Activated B cell treated with CpG ODN at 0.5 μM for 24 hours (primary cell): Measurements from ENCODE around the gene KIRREL3. TPM values are rescaled to one million over a fixed set of nuclear protein-coding genes. Genes with fewer than 3 reads are reported as not detected.

ENCODE experiments used
- ATAC-seq: fragments of 200-7000 bp; cut with Tn5 transposase; one replicate; pipeline ENCODE4 v1.10.0; 2021; ENCODE audit warnings: low read depth, mild to moderate bottlenecking, moderate library complexity
- CTCF ChIA-PET: fragments of 350-600 bp; sonication (Branson Sonifier 250); formaldehyde crosslinking; loops from one replicate; lab custom pipeline; 2021; ENCODE audit warnings: antibody characterized with exemption; lab: Charles Lee
- POLR2A ChIA-PET: fragments of 350-600 bp; sonication (Branson Sonifier 250); formaldehyde crosslinking; loops from one replicate; lab custom pipeline; 2021; ENCODE audit warnings: antibody characterized with exemption; lab: Charles Lee
- DNase-seq: peaks from one replicate; pipeline ENCODE4 v3.0.0; 2022
- H3K27ac Mint-ChIP-seq: one replicate; pipeline ENCODE4 v1.8.0; 2020; ENCODE audit warnings: mixed read lengths
- H3K27me3 Mint-ChIP-seq: one replicate; pipeline ENCODE4 v1.8.0; 2021; ENCODE audit warnings: mixed read lengths
- H3K36me3 Mint-ChIP-seq: one replicate; pipeline ENCODE4 v1.8.0; 2021; ENCODE audit warnings: low read depth, mixed read lengths
- H3K4me1 Mint-ChIP-seq: one replicate; pipeline ENCODE4 v1.8.0; 2021; ENCODE audit warnings: mixed read lengths
- H3K4me3 Mint-ChIP-seq: one replicate; pipeline ENCODE4 v1.8.0; 2020; ENCODE audit warnings: mild to moderate bottlenecking, mixed read lengths
- H3K9me3 Mint-ChIP-seq: one replicate; pipeline ENCODE4 v1.8.0; 2020; ENCODE audit warnings: mixed read lengths
- CTCF ChIP-seq: fragments of 200-600 bp; IDR thresholded peaks from one replicate; pipeline ENCODE4 v1.8.0; 2022; ENCODE audit warnings: antibody characterized with exemption, mild to moderate bottlenecking
- intact Hi-C: fragments of 100-400 bp; cut with micrococcal nuclease; formaldehyde crosslinking; loops from one replicate; pipeline ENCODE4 v1.15.1; 2024
- total RNA-seq: library from RNA; stranded (reverse); gene quantifications from 2 replicates; pipeline ENCODE4 v1.2.3, GENCODE V29; 2022

Gene KIRREL3
- total RNA-seq, 1 donor from 2014 or later = not detected

DNA sequence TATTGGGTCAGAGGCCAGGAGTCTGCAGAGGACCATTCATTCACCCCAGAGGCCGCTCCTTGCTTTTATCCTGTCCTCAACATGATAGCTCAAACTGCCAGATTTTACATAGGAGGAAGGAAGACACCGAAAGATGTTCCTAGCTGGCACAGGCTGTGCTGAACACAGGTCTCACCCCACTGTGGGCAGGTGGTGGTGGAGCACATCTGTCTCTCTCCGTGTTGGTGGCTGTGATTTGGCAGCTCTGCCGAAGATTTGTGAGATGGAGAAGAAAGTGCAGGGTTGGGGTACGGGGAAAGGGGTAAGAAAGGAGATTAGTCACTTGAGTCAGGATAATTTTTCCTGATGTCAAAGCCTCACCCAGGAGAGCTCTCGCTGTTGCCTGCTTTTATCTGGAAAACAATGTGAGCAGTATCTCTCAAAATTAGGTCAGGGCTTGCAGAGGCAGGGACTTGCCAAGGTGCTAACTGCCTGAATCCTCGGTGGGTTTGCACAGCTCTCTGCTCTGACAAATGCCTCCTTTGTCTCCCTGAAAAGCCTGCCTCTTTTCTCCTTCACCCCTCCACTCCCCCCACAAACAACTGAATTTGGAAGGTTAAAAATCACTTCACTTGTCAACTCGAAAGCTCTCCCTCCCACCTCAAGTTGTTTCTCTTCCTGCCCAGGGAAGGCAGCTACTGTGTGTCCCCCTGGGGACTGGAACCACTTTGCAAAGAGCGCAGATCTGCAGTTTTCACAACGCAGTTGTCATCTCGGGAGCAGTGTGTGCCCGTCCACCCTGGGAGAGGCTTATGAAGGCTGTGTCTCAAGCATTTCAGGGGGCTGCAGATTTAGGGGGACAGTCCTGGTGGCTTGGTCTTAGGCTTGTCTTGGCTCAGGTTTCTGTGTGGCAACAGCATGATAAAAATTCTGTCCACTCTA, 345.4 kb downstream of the KIRREL3 start:
- intact Hi-C loops = no loop called here
- POLR2A ChIA-PET = no interaction called here
- H3K27ac Mint-ChIP-seq = no peak overlapping the region
- DNase-seq = no peak
- TF ChIP-seq CTCF = no peak
- no peaks in the 10 kb centered on the region for H3K4me1 Mint-ChIP-seq
- no peak for ATAC-seq
- no peaks in the 10 kb centered on the region for H3K36me3 Mint-ChIP-seq
- no peak overlapping the region for H3K4me3 Mint-ChIP-seq
- no peaks in the 10 kb centered on the region for H3K9me3 Mint-ChIP-seq
- peaks cover 9% of the 10 kb centered on the region for H3K27me3 Mint-ChIP-seq
- CTCF ChIA-PET = no interaction called here

- H3K27ac Mint-ChIP-seq = no peak overlapping the region
- ATAC-seq = no peak
- H3K4me3 Mint-ChIP-seq = no peak overlapping the region
- no peaks in the 10 kb centered on the region for H3K36me3 Mint-ChIP-seq
- no peaks in the 10 kb centered on the region for H3K4me1 Mint-ChIP-seq
- POLR2A ChIA-PET = no interaction called here
- no peak for DNase-seq
- intact Hi-C loops = no loop called here
- no peak for TF ChIP-seq CTCF
- peaks cover 9% of the 10 kb centered on the region for H3K27me3 Mint-ChIP-seq
- CTCF ChIA-PET = no interaction called here
- no peaks in the 10 kb centered on the region for H3K9me3 Mint-ChIP-seq
These were observed 347.5 kb downstream of the KIRREL3 start for GRCh38 chr11:126653040-126653439.

DNA sequence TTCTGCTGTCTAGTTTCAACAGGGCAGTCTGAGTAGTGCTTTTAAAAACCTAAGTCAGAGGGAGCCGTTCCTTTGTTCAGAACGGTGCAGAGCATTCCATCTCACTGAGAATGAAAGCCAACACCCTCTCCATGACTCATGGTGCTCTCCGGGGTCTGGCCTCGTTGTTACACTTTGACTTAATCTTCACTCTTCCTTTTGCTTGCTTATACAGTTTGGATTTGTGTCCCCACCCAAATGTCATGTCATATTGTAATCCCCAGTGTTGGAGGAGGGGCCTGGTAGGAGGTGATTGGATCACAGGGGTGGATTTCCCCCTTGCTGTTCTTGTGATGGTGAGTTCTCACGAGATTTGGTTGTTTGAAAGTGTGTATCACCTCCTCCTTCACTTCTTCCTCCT, 352.8 kb downstream of the KIRREL3 start:
- CTCF ChIA-PET = no interaction called here
- POLR2A ChIA-PET = no interaction called here
- ATAC-seq (no peak), DNase-seq (no peak)
- TF ChIP-seq CTCF = no peak
- no peaks in the 10 kb centered on the region for H3K36me3 Mint-ChIP-seq
- H3K4me3 Mint-ChIP-seq = no peak overlapping the region
- H3K9me3 Mint-ChIP-seq = no peaks in the 10 kb centered on the region
- H3K27me3 Mint-ChIP-seq = no peaks in the 10 kb centered on the region
- intact Hi-C loops = no loop called here
- no peaks in the 10 kb centered on the region for H3K4me1 Mint-ChIP-seq
- H3K27ac Mint-ChIP-seq = no peak overlapping the region

DNA sequence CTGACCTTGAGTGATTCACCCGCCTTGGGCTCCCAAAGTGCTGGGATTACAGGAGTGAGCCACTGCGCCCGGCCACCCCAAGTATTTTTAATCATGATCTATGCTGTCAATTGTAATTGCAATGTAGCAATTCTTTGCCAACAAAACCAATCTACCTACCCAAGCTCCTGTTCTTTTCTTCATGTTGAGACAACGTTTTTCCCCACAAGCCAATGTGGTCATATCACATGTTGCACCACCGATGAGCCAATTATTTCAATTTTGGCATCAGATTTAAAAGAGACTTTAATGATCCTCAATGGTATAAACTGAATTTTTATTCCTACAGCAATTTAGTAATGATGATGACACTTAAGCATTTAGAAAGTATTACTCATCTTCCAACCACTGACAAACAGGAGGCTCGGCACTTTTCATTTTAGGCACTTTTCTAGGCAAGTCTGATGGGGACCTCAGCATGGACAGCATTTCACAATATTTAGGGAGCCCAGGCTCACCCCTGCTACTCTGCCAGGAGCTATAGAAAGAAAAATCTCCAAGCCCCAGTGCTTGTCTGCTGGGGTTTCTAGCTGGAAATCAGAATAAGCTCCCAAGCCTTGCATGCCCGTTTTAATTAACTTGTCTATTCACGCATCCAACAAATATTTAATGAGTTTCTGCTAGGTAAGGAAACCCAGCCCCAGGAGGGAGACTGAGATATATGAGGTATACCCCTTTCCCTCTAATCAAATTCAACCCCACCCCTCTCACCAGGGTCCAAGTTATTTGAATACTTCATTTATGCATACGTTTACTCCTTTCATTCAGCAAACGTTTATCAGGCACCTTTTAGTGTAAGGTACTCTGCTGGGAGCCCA, 353.6 kb downstream of the KIRREL3 start:
- no peak overlapping the region for H3K27ac Mint-ChIP-seq
- no peak for ATAC-seq
- no peaks in the 10 kb centered on the region for H3K9me3 Mint-ChIP-seq

More for the DNA sequence above, 353.6 kb downstream of the KIRREL3 start:
- H3K4me3 Mint-ChIP-seq = no peak overlapping the region
- H3K36me3 Mint-ChIP-seq = no peaks in the 10 kb centered on the region
- H3K27me3 Mint-ChIP-seq = no peaks in the 10 kb centered on the region
- DNase-seq = no peak
- intact Hi-C loops = no loop called here
- ChIA-PET CTCF (no interaction called here), POLR2A (no interaction called here)
- TF ChIP-seq CTCF = no peak
- H3K4me1 Mint-ChIP-seq = no peaks in the 10 kb centered on the region
